Measurements from ENCODE around the gene VPS33A. TPM values are rescaled to one million over a fixed set of nuclear protein-coding genes. Genes with fewer than 3 reads are reported as not detected.

Gene VPS33A
- total and polyA plus RNA-seq, 2 of the 13 experiments (the other 11 are each of a cell fraction or from before 2014, with no cell fraction given) = 11.0 to 43.6 TPM

DNA sequence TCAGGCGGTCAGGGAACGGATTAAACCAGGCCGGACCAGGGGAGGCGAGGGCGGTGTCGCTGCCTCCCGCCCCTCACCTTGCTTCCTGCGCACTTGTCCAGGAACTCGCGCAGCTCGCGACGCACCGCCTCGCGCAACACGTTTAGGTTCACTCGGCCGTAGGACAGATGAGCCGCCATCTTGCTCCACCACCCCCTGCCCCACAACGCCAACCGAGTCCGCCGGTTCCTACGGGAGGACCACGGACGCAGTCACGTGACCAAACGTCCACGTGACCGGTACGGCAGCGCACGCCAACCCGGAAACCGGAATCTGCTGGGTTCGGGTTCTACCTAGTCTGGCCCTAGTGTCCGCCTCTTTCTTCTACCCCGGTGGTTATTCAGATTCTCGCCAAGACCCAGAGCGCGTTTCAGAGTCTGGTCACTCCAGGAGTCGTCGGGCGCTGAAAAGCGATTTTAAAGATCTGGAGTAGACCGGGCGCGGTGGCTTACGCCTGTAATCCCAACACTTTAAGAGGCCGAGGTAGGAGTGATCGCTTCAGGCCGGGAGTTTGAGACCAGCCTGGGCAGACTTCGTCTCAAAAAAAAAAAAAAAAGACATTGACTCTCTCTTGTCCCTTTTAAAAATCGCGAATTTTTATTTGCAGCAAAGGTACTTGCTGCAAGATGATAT lies at the start of gene VPS33A (continued):
- TF ChIP-seq, protein P1, sequence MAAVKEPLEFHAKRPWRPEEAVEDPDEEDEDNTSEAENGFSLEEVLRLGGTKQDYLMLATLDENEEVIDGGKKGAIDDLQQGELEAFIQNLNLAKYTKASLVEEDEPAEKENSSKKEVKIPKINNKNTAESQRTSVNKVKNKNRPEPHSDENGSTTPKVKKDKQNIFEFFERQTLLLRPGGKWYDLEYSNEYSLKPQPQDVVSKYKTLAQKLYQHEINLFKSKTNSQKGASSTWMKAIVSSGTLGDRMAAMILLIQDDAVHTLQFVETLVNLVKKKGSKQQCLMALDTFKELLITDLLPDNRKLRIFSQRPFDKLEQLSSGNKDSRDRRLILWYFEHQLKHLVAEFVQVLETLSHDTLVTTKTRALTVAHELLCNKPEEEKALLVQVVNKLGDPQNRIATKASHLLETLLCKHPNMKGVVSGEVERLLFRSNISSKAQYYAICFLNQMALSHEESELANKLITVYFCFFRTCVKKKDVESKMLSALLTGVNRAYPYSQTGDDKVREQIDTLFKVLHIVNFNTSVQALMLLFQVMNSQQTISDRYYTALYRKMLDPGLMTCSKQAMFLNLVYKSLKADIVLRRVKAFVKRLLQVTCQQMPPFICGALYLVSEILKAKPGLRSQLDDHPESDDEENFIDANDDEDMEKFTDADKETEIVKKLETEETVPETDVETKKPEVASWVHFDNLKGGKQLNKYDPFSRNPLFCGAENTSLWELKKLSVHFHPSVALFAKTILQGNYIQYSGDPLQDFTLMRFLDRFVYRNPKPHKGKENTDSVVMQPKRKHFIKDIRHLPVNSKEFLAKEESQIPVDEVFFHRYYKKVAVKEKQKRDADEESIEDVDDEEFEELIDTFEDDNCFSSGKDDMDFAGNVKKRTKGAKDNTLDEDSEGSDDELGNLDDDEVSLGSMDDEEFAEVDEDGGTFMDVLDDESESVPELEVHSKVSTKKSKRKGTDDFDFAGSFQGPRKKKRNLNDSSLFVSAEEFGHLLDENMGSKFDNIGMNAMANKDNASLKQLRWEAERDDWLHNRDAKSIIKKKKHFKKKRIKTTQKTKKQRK (IDR thresholded peaks at IDR 0.05; ENCODE audit: low read length) = no peak
- TF ChIP-seq ZBTB46 (CRISPR knock-in tag; IDR thresholded peaks at IDR 0.05; ENCODE audit: borderline replicate concordance) (0 out of 2 replicates have a peak, but pooled peaks have one; percentile 68), ZMYM4 (CRISPR knock-in tag; IDR thresholded peaks at IDR 0.05) (peak; percentile 97), ATRX (CRISPR knock-in tag; IDR thresholded peaks at IDR 0.05; ENCODE audit: borderline replicate concordance) (no peak), ZNF75D (CRISPR knock-in tag; IDR thresholded peaks at IDR 0.05; ENCODE audit: borderline replicate concordance) (no peak), SPEN (CRISPR knock-in tag; IDR thresholded peaks at IDR 0.05; ENCODE audit: low read depth) (peak; percentile 95), HNRNPK (IDR thresholded peaks at IDR 0.05; ENCODE audit: low read depth, low read length, poor library complexity, severe bottlenecking) (no peak), PITX1 (CRISPR knock-in tag; IDR thresholded peaks at IDR 0.05) (peak; percentile 77), NFIC (IDR thresholded peaks at IDR 0.05; ENCODE audit: low read length) (peak; percentile 88), E2F1 (CRISPR knock-in tag; IDR thresholded peaks at IDR 0.05) (0 out of 2 replicates have a peak, but pooled peaks have one; percentile 39), MXI1 (IDR thresholded peaks at IDR 0.05; ENCODE audit: borderline replicate concordance, low read depth, low read length) (peak; percentile 89; the same call in 1 of the 3 replicates), ZNF547 (CRISPR knock-in tag; IDR thresholded peaks at IDR 0.05) (peak; percentile 88)
- TF ChIP-seq, protein P2, sequence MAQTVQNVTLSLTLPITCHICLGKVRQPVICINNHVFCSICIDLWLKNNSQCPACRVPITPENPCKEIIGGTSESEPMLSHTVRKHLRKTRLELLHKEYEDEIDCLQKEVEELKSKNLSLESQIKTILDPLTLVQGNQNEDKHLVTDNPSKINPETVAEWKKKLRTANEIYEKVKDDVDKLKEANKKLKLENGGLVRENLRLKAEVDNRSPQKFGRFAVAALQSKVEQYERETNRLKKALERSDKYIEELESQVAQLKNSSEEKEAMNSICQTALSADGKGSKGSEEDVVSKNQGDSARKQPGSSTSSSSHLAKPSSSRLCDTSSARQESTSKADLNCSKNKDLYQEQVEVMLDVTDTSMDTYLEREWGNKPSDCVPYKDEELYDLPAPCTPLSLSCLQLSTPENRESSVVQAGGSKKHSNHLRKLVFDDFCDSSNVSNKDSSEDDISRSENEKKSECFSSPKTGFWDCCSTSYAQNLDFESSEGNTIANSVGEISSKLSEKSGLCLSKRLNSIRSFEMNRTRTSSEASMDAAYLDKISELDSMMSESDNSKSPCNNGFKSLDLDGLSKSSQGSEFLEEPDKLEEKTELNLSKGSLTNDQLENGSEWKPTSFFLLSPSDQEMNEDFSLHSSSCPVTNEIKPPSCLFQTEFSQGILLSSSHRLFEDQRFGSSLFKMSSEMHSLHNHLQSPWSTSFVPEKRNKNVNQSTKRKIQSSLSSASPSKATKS (CRISPR knock-in tag; IDR thresholded peaks at IDR 0.05) = no peak
- TF ChIP-seq, protein P3, sequence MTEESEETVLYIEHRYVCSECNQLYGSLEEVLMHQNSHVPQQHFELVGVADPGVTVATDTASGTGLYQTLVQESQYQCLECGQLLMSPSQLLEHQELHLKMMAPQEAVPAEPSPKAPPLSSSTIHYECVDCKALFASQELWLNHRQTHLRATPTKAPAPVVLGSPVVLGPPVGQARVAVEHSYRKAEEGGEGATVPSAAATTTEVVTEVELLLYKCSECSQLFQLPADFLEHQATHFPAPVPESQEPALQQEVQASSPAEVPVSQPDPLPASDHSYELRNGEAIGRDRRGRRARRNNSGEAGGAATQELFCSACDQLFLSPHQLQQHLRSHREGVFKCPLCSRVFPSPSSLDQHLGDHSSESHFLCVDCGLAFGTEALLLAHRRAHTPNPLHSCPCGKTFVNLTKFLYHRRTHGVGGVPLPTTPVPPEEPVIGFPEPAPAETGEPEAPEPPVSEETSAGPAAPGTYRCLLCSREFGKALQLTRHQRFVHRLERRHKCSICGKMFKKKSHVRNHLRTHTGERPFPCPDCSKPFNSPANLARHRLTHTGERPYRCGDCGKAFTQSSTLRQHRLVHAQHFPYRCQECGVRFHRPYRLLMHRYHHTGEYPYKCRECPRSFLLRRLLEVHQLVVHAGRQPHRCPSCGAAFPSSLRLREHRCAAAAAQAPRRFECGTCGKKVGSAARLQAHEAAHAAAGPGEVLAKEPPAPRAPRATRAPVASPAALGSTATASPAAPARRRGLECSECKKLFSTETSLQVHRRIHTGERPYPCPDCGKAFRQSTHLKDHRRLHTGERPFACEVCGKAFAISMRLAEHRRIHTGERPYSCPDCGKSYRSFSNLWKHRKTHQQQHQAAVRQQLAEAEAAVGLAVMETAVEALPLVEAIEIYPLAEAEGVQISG (CRISPR knock-in tag; IDR thresholded peaks at IDR 0.05) = peak; percentile 93
- TF ChIP-seq, protein P4, sequence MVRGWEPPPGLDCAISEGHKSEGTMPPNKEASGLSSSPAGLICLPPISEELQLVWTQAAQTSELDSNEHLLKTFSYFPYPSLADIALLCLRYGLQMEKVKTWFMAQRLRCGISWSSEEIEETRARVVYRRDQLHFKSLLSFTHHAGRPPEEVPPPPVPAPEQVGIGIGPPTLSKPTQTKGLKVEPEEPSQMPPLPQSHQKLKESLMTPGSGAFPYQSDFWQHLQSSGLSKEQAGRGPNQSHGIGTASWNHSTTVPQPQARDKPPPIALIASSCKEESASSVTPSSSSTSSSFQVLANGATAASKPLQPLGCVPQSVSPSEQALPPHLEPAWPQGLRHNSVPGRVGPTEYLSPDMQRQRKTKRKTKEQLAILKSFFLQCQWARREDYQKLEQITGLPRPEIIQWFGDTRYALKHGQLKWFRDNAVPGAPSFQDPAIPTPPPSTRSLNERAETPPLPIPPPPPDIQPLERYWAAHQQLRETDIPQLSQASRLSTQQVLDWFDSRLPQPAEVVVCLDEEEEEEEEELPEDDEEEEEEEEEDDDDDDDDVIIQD (CRISPR knock-in tag; IDR thresholded peaks at IDR 0.05; ENCODE audit: low read depth) = peak; percentile 76

Measured in HepG2 (cell line).